GM18867 (cell line): ENCODE measurements around the gene TRIM67.
"Not testable (repeated sequence)": the region's sequence is repeated elsewhere in the genome, so short reads cannot be mapped to it uniquely, and the experiment has no call there.

Experiments used
- ATAC-seq: cut with Tn5 transposase; IDR thresholded peaks from one replicate; pipeline ENCODE4 v1.9.1; 2021; ENCODE audit warnings: mild to moderate bottlenecking, moderate library complexity; ENCODE audit not compliant: unreplicated experiment

Gene TRIM67

DNA sequence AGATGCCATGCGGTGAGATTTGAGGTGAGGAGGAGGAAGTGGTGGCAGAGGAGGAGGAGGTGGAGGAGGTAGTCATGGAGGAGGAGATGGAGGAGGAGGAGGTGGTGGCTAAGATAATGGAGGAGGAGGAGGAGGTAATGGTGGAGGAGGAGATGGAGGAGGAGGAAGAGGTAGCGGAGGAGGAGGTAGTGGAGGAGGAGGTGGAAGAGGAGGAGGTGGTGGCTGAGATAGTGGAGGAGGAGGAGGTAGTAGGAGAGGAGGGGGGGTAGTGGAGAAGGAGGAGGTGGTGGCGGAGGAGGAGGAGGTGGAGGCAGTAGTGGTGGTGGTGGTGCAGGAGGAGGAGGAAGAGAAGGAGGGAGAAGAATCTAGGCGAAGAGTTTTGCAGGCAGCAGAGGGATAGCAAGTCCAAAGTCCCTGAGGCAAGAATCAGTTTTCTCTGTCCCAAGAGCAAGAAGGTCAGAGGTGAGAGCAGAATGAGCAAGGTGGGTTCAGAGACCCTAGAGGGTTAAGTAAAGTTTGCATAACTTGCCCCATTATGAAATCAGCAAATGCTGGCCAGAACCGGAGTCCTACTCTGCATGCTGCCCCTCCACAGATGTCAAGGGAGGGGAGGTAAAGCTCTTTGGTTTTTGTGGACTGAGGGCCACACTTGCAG is 40.2 kb downstream of the TRIM67 start:
- no peak for ATAC-seq

- ATAC-seq = no peak
Measured at GRCh38 chr1:231203259-231204057, 41.6 kb downstream of the TRIM67 start.

DNA sequence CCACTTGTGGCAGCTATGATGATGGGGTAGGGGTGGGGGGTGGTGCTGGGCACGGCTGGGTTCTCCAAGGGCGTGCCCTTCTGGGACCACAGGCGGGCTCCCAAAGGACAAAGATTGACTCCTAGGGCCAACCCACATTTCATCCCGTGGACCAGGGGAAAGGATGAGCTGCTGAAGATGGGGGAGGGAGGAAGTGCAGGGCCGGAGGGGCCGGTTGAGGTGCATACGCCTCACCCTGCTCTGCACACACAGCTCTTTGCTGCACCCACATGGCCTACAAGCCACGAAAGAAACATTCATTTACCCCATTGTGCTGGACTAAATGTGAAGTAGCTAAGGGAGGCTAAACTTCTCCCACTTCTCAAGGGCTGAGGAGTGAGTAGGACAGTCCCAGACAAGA is 45.0 kb downstream of the TRIM67 start:
- ATAC-seq = no peak

DNA sequence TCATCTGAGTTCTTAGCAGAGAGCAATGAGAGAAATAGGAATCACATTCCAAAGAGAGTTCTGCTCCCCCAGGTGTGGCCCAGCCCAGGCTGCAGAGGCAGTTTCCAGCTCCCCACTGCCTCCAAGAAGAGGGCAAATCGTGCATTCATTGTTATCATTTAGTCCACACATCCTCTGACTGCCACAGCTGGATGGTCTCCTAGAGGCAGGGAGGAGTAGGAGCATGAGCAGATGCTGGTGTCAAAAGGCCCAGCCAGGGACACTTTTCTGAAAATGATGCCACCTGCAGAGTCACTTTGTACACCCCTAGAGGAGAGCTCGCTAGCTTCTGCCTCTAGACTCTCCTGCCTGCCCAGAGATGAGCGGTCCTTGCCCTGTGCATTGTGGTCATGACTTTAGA is 45.6 kb downstream of the TRIM67 start:
- no peak for ATAC-seq

DNA sequence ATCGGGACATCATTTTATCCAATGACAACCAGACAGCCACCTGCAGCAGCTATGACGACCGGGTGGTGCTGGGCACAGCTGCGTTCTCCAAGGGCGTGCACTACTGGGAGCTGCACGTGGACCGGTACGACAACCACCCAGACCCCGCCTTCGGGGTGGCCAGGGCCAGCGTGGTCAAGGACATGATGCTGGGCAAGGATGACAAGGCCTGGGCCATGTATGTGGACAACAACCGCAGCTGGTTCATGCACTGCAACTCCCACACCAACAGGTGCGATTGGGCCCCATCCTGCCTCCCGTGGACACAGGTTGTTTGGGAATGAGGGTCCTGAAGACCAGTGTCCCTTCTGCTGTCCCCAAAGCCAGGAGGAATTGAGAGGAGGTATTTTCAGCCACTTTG is 47.1 kb downstream of the TRIM67 start:
- no peak for ATAC-seq

DNA sequence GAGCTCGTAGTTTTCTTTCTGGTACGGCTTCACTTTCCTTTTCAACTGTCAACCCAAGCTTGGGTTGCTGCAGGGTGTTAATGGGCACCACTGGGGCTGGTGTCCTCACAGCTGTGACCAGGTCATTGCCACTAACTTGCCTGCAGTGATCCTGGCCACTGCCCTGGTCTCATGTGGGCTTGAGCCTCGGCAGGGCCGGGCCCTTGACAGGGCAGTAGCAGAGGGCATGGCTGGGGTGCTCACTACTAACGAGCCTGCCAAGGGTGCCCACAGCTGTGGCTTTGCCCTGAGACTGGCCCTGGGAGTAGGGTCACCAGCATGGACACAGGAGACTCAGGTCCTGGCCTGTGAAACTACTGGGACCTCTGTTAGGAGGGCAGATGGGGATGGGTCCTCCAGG is 47.7 kb downstream of the TRIM67 start:
- ATAC-seq = no peak

DNA sequence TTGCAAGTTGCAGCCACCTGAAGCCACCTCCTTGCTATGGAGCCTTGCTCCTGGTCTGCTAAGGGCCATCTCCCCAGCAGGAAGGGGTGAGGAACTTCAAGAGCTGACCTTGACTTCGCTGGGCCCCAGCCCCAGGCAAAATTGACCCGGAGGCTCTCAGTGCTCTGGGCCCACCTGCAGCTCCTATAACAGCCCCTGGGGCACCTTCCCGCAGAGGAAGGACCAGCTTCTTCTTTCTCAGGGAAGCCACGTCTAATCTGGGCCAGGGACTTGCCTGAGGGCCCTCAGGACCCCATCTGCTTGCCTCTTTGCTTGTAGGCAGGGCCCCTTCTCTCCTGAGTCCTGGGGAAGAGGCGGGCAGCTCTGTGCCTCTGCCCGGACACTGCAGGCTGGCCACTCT is 48.3 kb downstream of the TRIM67 start:
- ATAC-seq = no peak

DNA sequence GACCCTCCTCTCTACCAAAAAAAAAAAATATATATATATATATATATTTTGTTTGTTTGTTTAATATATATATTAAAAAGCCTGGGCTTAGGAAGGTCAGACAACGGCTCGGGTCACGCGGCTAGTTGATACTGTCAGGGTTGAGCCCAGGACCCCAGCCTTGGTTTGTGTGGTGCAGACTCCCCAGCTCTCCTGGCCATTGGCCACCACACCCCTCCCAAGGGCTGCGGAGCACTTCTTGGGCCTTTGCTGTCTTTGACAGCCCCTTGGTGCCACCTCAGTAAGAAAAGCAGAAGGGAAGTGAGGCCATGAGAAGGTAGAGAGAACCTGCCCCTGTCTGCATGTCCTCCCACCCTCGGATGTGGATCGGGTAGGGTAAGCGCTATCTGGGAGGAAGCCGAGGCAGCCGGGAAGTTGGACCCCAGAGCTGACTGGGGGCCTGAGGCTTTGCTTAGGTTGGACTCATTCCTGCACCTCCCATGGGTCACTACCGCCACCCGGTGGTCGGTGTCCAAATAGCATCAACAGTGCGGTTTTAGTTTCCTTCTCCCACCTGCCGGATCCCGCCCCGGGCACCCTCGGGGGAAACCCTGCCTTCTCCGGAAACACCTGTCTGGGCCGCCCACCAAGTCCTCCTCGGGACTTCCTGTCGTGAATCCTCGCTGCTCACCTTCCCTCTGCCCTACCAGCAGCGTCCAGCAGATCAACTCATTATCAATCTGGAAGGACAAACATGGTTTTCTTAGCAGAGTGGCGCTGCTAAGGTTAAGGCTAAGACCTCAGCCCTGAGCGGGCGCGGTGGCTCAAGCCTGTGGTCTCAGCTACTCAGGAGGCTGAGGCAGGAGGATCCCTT is 49.4 kb downstream of the TRIM67 start:
- ATAC-seq = peak; percentile 91

GRCh38 chr1:231212301-231212700 is 50.4 kb downstream of the TRIM67 start:
- not testable (repeated sequence) for ATAC-seq

- ATAC-seq = no peak
Measured at GRCh38 chr1:231213831-231214573, 52.1 kb downstream of the TRIM67 start.

GRCh38 chr1:231214918-231215680 is 53.2 kb downstream of the TRIM67 start:
- no peak for ATAC-seq

DNA sequence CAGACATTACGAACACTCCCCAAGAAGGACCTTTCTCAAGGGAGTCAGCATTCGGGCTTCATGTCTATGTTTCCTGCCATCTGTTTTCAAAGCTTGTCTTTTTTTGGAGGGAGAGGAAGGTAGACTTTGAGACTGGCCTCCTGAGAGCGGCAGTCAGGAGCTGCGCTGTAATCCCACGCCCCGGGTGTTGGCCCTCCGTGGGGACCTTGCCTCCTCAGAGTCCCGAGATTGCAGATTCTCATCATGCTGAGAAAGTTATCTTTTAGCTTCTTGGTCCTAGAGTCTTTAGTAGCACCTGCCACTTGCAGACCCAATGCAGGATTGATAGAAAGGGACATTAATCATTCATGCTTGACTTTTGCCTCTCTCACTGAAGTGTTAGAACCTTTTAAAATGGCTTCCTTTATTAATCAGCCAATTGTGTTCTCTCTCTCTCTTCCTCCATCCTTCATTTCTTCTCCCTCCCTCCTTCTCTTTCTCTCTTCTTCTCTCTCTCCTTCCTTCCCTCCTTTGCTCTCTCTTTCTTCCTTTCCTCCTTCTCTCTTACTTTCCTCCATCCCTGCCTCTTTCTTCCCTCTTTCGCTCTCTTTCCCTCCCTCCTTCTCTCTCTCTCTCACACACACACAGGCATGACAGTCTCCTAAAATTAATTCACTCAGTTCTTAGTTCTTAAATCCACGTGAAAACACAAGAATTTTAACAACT is 54.0 kb downstream of the TRIM67 start:
- ATAC-seq = no peak

DNA sequence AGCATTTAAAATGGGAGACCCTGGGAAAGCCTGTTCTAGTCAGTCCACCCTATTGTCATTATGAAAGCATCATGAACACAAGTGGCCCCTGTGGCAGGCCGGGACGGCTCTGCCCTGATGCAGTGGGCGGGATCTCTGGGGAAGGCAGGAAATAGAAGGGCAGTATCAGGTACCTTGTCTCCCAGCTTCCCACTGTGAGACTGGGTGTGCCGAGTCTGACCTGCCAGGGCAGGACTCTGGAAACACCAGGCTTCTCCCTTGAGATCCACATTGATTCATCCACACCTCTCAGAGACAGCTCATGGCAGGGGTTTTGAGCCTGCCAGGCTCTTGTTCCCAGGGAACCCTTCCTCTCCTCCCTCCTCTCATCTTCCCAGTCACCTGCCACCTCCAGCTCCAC is 54.6 kb downstream of the TRIM67 start:
- ATAC-seq = no peak

- no peak for ATAC-seq
Measured at GRCh38 chr1:231217056-231217455, 55.2 kb downstream of the TRIM67 start.

DNA sequence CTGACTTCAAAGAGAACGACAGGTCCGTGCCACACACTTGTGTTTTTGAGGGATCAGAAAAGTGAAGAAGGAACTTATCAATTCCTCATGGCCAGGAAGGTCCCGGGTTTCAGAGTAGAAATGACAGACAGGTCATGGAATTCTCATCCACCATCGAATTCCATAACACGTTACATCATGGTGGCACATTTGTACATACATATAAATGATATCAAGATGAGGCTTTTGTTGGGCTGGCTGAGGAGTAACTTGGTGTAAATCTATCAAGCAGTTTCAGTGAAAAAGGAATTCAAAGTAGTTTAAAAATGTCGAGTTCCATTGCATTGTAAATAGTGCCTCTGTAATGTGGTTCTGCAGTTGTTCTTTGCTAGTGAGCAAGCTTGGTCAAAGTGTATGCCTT is 56.2 kb downstream of the TRIM67 start:
- no peak for ATAC-seq

- no peak for ATAC-seq
Measured at GRCh38 chr1:231219422-231220401, 57.9 kb downstream of the TRIM67 start.

DNA sequence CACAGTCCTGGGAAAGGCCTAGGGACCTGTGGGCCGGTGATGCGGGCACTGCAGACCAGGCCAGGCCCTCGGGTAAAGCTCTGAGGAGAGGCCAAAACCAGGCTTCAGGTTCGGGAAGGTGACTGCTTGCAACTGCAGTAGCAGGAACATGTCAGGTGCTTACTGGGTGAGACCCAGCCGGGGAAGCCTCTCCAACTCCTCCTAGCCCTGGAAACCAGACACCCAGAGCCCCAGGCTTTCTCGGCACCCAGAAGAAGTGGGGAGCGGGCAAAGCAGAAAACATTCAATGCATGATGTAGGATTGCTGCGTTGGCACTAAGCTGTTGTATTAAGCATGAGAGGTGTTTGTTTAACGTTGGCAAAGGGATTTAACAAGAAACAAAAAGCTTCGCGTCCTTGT is 58.9 kb downstream of the TRIM67 start:
- ATAC-seq = no peak

DNA sequence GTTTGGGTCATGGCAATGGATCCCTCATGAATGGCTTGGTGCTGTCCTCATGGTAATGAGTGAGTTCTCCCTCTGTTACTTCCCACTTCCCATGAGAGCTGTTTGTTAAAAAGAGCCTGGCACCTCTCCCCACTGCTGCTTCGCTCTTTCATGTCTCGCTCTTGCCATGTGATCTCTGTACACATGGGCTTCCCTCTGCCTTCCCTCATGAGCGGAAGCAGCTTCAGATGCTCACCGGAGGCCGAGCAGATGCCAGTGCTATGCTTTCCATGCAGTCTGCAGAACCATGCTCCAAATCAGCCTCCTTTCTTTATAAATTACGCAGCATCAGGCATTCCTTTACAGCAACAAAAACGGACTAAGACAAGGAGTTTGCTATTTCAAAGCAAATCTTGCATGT is 64.3 kb downstream of the TRIM67 start:
- no peak for ATAC-seq
